SK-N-SH treated with all-trans-retinoic acid at 6 μM for 48 hours (cell line): ENCODE measurements around the gene CCDC78.

Experiments
- ARNTL ChIP-seq: fragments of 450-650 bp; formaldehyde crosslinking; IDR thresholded peaks from 2 replicates; pipeline ENCODE4 v1.5.0; 2020; ENCODE audit warnings: low read depth, mild to moderate bottlenecking, moderate library complexity, borderline replicate concordance
- ESRRG ChIP-seq: fragments of 250-450 bp; sonication (Bioruptor Pico); IDR thresholded peaks from 2 replicates; pipeline ENCODE4 v1.6.1; 2021; ENCODE audit warnings: mild to moderate bottlenecking
- ISL1 ChIP-seq: fragments of 250-450 bp; sonication (Bioruptor Pico); IDR thresholded peaks from 2 replicates; pipeline ENCODE4 v2.1.2; 2022; ENCODE audit warnings: mild to moderate bottlenecking, moderate library complexity
- PPARA ChIP-seq: fragments of 250-450 bp; sonication (Bioruptor Pico); IDR thresholded peaks from 2 replicates; pipeline ENCODE4 v1.5.0; 2020; ENCODE audit warnings: mild to moderate bottlenecking, borderline replicate concordance
- TCF4 ChIP-seq: fragments of 250-450 bp; sonication (Bioruptor Pico); IDR thresholded peaks from 2 replicates; pipeline ENCODE4 v1.8.0; 2021; ENCODE audit warnings: mild to moderate bottlenecking, moderate library complexity, borderline replicate concordance
- ZNF565 ChIP-seq: fragments of 450-650 bp; formaldehyde crosslinking; conservative IDR thresholded peaks from 2 replicates; pipeline ENCODE4 v1.5.0; 2020; ENCODE audit warnings: low read depth, mild to moderate bottlenecking, moderate library complexity
- ZNF70 ChIP-seq: fragments of 450-650 bp; formaldehyde crosslinking; IDR thresholded peaks from 2 replicates; pipeline ENCODE4 v1.5.0; 2020; ENCODE audit warnings: mild to moderate bottlenecking, moderate library complexity
- TF ChIP-seq, protein P1 (sequence below): fragments of 250-450 bp; sonication (Bioruptor Pico); IDR thresholded peaks from 2 replicates; pipeline ENCODE4 v1.5.1; 2020; ENCODE audit warnings: low read depth, mild to moderate bottlenecking, moderate library complexity
- TF ChIP-seq, protein P2 (sequence below): fragments of 250-450 bp; sonication (Bioruptor Pico); IDR thresholded peaks from 2 replicates; pipeline ENCODE4 v1.8.0; 2020; ENCODE audit warnings: mild to moderate bottlenecking, moderate library complexity, borderline replicate concordance

DNA sequence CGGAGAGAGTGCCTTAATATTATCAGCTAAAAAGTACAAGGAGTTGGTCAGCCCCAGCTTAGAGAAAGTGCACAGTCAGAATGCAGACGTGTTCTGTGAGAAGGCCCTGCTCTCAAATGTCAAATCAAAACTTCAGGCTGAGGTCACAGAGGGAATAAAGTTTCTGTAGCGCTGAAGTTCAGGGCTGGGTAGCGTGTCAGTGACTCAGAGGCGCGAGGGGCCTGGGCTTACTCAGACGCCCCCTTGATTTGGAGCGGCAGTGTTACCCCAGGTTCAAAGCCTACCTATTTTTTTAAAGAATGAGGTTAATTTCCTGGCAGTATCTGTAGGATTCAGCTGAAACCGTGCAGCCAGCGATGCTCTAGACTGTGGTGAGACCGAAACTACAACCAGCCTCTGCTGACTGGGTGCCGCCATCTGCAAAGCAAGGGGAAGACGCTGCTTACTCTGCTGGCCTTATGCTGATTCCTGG, 9.8 kb upstream of the CCDC78 start:
- TF ChIP-seq, protein P1, sequence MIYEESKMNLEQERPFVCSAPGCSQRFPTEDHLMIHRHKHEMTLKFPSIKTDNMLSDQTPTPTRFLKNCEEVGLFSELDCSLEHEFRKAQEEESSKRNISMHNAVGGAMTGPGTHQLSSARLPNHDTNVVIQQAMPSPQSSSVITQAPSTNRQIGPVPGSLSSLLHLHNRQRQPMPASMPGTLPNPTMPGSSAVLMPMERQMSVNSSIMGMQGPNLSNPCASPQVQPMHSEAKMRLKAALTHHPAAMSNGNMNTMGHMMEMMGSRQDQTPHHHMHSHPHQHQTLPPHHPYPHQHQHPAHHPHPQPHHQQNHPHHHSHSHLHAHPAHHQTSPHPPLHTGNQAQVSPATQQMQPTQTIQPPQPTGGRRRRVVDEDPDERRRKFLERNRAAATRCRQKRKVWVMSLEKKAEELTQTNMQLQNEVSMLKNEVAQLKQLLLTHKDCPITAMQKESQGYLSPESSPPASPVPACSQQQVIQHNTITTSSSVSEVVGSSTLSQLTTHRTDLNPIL (CRISPR knock-in tag): no peak
- TF ChIP-seq ARNTL (CRISPR knock-in tag) (no peak), PPARA (CRISPR knock-in tag) (no peak), ZNF565 (CRISPR knock-in tag) (no peak), ZNF70 (CRISPR knock-in tag) (no peak), TCF4 (CRISPR knock-in tag) (no peak), ISL1 (CRISPR knock-in tag) (no peak), ESRRG (CRISPR knock-in tag) (no peak)
- TF ChIP-seq, protein P2, sequence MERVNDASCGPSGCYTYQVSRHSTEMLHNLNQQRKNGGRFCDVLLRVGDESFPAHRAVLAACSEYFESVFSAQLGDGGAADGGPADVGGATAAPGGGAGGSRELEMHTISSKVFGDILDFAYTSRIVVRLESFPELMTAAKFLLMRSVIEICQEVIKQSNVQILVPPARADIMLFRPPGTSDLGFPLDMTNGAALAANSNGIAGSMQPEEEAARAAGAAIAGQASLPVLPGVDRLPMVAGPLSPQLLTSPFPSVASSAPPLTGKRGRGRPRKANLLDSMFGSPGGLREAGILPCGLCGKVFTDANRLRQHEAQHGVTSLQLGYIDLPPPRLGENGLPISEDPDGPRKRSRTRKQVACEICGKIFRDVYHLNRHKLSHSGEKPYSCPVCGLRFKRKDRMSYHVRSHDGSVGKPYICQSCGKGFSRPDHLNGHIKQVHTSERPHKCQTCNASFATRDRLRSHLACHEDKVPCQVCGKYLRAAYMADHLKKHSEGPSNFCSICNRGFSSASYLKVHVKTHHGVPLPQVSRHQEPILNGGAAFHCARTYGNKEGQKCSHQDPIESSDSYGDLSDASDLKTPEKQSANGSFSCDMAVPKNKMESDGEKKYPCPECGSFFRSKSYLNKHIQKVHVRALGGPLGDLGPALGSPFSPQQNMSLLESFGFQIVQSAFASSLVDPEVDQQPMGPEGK (CRISPR knock-in tag): no peak
